GM18499 (cell line): ENCODE measurements around the gene ADAM23.

Experiments
- ATAC-seq: cut with Tn5 transposase; IDR thresholded peaks from one replicate; pipeline ENCODE4 v1.9.1; 2021; ENCODE audit warnings: moderate number of reproducible peaks; ENCODE audit not compliant: insufficient read depth, unreplicated experiment

ADAM23 gene

GRCh38 chr2:206556357-206556949, 113.1 kb downstream of the ADAM23 start:
- ATAC-seq: no peak

GRCh38 chr2:206557321-206557720, 114.0 kb downstream of the ADAM23 start:
- no peak for ATAC-seq

- no peak for ATAC-seq
Measured at GRCh38 chr2:206558492-206558891, 115.2 kb downstream of the ADAM23 start.

GRCh38 chr2:206561962-206562361, 118.6 kb downstream of the ADAM23 start:
- no peak for ATAC-seq

- ATAC-seq: no peak
Measured at GRCh38 chr2:206562375-206562774, 119.0 kb downstream of the ADAM23 start.

GRCh38 chr2:206563374-206563773, 120.0 kb downstream of the ADAM23 start:
- no peak for ATAC-seq

- no peak for ATAC-seq
Measured at GRCh38 chr2:206565666-206566065, 122.3 kb downstream of the ADAM23 start.

- ATAC-seq: no peak
Measured at GRCh38 chr2:206569470-206569869, 126.1 kb downstream of the ADAM23 start.

GRCh38 chr2:206570199-206570598, 126.9 kb downstream of the ADAM23 start:
- ATAC-seq: no peak

GRCh38 chr2:206572725-206573124, 129.4 kb downstream of the ADAM23 start:
- no peak for ATAC-seq

GRCh38 chr2:206573793-206574192, 130.5 kb downstream of the ADAM23 start:
- ATAC-seq: no peak

GRCh38 chr2:206584323-206585116, 141.2 kb downstream of the ADAM23 start:
- ATAC-seq: no peak

GRCh38 chr2:206585335-206585734, 142.0 kb downstream of the ADAM23 start:
- no peak for ATAC-seq

GRCh38 chr2:206586609-206587008, 143.3 kb downstream of the ADAM23 start:
- ATAC-seq: no peak

- ATAC-seq: no peak
Measured at GRCh38 chr2:206597717-206598218, 154.4 kb downstream of the ADAM23 start.

- no peak for ATAC-seq
Measured at GRCh38 chr2:206603243-206603642, 159.9 kb downstream of the ADAM23 start.

GRCh38 chr2:206610451-206610850, 167.1 kb downstream of the ADAM23 start:
- no peak for ATAC-seq

- ATAC-seq: no peak
Measured at GRCh38 chr2:206611191-206611590, 167.9 kb downstream of the ADAM23 start.

GRCh38 chr2:206611736-206612135, 168.4 kb downstream of the ADAM23 start:
- no peak for ATAC-seq

GRCh38 chr2:206614811-206615210, 171.5 kb downstream of the ADAM23 start:
- no peak for ATAC-seq

- ATAC-seq: no peak
Measured at GRCh38 chr2:206615417-206616089, 172.2 kb downstream of the ADAM23 start.
